ENCODE results near the gene BCKDHB. TPM values are rescaled to one million over a fixed set of nuclear protein-coding genes. Genes with fewer than 3 reads are reported as not detected.

Gene BCKDHB
- total RNA-seq, 4 donors from 2014 or later = 7.8 to 17.1 (median 11.1) TPM

DNA sequence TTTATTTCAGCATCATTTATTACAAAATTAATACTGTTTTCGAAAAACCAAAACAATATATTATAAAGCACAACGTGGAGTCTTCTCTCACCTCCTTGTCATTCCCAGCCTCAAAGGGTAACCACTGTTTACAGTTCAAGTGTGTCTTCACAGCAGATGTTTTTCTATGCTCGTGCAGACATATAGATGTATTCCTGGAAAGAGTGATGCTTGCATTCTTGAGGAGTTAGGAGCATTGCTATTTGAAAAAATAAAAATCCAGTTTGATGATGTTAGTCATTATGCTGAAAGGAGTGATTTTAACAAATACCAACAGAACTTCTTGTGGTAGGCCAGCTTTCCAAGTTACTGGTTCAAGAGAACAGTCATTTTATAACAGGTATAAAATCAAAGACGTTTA is 234.9 kb downstream of the BCKDHB start:
- H3K4me3 ChIP-seq (ENCODE audit: low read depth, poor library complexity, severe bottlenecking) = no peak overlapping the region
- 57 to 63% methylated on average over 4 of the region's 4 CpGs for WGBS, 2 donors
- no peak for DNase-seq (ENCODE audit: low spot score in 2 of 2)
- intact Hi-C loops (cut with DNase I; ENCODE audit: low total_unique reads) = no loop called here
- TF ChIP-seq, protein P1, sequence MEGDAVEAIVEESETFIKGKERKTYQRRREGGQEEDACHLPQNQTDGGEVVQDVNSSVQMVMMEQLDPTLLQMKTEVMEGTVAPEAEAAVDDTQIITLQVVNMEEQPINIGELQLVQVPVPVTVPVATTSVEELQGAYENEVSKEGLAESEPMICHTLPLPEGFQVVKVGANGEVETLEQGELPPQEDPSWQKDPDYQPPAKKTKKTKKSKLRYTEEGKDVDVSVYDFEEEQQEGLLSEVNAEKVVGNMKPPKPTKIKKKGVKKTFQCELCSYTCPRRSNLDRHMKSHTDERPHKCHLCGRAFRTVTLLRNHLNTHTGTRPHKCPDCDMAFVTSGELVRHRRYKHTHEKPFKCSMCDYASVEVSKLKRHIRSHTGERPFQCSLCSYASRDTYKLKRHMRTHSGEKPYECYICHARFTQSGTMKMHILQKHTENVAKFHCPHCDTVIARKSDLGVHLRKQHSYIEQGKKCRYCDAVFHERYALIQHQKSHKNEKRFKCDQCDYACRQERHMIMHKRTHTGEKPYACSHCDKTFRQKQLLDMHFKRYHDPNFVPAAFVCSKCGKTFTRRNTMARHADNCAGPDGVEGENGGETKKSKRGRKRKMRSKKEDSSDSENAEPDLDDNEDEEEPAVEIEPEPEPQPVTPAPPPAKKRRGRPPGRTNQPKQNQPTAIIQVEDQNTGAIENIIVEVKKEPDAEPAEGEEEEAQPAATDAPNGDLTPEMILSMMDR (IDR thresholded peaks at IDR 0.05) = no peak
- no peak for TF ChIP-seq POLR2A (IDR thresholded peaks at IDR 0.05)

GRCh38 chr6:80343511-80343910 is 237.0 kb downstream of the BCKDHB start:
- no peak for TF ChIP-seq POLR2A (IDR thresholded peaks at IDR 0.05)
- TF ChIP-seq, protein P1 (IDR thresholded peaks at IDR 0.05) = no peak
- intact Hi-C loops (cut with DNase I; ENCODE audit: low total_unique reads) = no loop called here
- no peak for DNase-seq (ENCODE audit: low spot score in 2 of 2)
- no peak overlapping the region for H3K4me3 ChIP-seq (ENCODE audit: low read depth, poor library complexity, severe bottlenecking)
- WGBS, 2 donors = 94% methylated on average over 2 of the region's 2 CpGs

DNA sequence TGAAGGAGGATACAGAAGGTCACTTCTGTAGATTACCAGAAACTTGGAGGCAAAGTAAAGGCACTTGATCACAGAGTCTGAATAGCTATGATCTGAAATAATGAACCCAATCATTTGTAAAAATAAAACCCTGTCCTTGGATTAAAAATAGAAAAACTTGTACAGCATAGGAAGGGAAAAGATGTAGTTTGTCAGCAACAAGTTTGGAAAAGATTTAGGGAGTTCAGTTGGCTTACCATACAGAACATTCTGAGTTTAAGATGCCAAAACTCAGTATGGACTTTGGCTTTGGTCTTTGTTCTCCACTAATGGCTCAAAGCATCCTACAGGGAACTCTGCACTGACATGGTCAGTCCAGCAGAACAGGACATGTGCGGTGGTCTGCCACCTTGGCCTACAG is 240.6 kb downstream of the BCKDHB start:
- no peak for DNase-seq (ENCODE audit: low spot score in 2 of 2)
- H3K4me3 ChIP-seq (ENCODE audit: low read depth, poor library complexity, severe bottlenecking) = no peak overlapping the region
- intact Hi-C loops (cut with DNase I; ENCODE audit: low total_unique reads) = loop anchor here (5.0 kb wide), 1 partner anchor 1215 kb away; no protein-coding TSS in a partner anchor
- 85 to 94% methylated on average over 1 of the region's 1 CpG for WGBS, 2 donors
- TF ChIP-seq, protein P1 (IDR thresholded peaks at IDR 0.05) = no peak
- TF ChIP-seq POLR2A (IDR thresholded peaks at IDR 0.05) = no peak

DNA sequence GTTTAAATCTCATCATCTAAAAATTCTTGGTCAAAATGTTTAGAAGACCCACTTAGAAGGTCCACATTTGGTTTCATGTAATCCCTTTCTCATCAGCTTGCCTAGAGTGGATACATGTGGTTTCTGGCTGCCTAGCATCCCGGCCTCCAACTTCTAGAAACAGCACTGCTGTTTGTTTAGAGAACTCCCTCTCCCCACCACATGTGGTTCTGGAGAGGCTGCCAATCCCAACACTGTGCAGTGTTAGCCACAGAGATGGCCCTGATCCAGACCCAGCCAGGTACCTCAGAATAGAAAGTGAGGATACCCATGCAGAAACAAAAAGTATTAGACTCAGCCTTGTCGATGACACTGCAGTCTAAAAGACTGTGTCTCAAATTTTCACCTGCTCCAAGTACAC is 241.8 kb downstream of the BCKDHB start:
- intact Hi-C loops (cut with DNase I; ENCODE audit: low total_unique reads) = loop anchor here (5.0 kb wide), 1 partner anchor 1216 kb away; no protein-coding TSS in a partner anchor
- no peak for DNase-seq (ENCODE audit: low spot score in 2 of 2)
- WGBS, 2 donors = 70 to 84% methylated on average over 2 of the region's 2 CpGs
- TF ChIP-seq, protein P1 (IDR thresholded peaks at IDR 0.05) = no peak
- no peak for TF ChIP-seq POLR2A (IDR thresholded peaks at IDR 0.05)
- H3K4me3 ChIP-seq (ENCODE audit: low read depth, poor library complexity, severe bottlenecking) = no peak overlapping the region

GRCh38 chr6:80356000-80356399 is 249.5 kb downstream of the BCKDHB start:
- TF ChIP-seq POLR2A (IDR thresholded peaks at IDR 0.05) = no peak
- TF ChIP-seq, protein P1 (IDR thresholded peaks at IDR 0.05) = no peak
- no peak overlapping the region for H3K4me3 ChIP-seq (ENCODE audit: low read depth, poor library complexity, severe bottlenecking)
- DNase-seq (ENCODE audit: low spot score in 2 of 2) = no peak
- WGBS, 2 donors = 100% methylated on average over 1 of the region's 1 CpG
- intact Hi-C loops (cut with DNase I; ENCODE audit: low total_unique reads) = no loop called here

- TF ChIP-seq, protein P1 (IDR thresholded peaks at IDR 0.05) = no peak
- no peak for TF ChIP-seq POLR2A (IDR thresholded peaks at IDR 0.05)
- 64 to 67% methylated on average over 2 of the region's 2 CpGs for WGBS, 2 donors
- no peak for DNase-seq (ENCODE audit: low spot score in 2 of 2)
- intact Hi-C loops (cut with DNase I; ENCODE audit: low total_unique reads) = no loop called here
- H3K4me3 ChIP-seq (ENCODE audit: low read depth, poor library complexity, severe bottlenecking) = no peak overlapping the region
Observed at GRCh38 chr6:80356545-80356944, 250.1 kb downstream of the BCKDHB start.

Data from lower leg skin (tissue), 4 donors.